HG03095 (cell line): ENCODE results near the gene CDC42BPG.

Experiments
- ATAC-seq: cut with Tn5 transposase; IDR thresholded peaks from one replicate; pipeline ENCODE4 v1.9.1; 2021; ENCODE audit warnings: moderate library complexity; ENCODE audit not compliant: unreplicated experiment

The CDC42BPG gene

DNA sequence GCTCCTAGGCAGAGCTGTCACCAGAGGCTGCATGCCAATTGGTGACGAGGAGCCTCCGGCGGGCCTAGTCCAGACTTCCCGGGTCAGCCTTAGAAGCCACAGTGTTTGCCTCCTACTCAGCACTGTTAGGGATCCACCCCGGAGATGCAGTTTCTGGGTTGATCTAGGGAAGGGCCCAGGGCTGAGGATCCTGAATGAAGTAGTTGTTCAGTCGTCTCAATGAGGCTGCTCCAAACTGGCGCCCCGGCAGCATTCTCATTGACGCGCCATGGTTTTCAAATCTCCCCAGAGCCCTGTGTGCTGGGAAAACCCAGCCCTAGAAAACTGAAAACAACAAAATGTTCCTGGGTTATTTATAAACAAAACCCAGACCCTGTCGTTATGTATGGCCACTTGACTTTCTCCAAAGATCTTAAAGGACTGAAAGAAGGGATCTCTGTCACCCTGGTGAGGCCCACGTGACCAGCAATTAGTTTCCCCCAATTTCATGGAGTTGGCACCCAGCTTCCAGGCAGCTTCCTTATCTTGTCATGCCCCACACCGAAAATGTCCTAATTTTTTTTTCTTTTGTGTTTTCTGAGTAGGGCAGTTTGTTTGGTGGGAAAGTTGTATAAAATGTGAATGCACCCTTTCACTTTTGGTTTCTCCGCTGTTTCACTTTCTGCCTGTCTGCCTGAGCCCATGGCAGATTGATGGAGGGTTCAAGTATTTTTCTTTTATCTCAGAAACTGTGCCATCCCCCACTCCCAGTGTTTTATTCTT is 36.0 kb upstream of the CDC42BPG start:
- ATAC-seq: no peak

DNA sequence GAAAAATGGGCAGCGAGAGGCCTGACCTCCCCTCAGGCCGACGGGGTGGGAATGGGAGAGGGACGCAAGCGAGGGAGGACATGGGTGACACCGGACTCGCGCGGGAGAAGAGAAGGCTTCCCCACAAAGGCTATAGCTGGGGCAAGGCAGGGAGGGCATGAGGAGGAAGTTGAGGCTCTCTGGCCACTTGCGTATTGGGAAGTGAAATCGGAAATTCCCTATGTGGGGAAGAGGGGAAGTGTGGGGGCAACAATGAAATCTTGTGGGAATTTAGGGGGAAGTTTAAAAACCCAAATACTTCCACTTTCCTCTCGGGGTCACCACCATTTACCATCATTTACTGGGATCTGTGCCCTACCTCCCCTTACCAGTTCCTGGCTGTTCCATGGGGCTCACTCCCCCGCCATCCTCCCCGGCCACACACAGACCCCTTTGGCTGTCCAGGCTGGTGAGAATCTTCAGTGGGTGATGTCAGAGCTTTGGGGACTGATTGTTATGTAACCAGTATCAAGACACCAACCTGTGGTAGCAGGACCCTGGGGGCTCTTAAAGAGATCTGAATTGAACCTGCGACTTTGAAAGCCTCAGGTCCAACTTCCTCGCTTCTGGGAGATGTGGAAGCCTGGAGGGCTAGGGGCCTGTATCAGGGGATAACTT is 34.9 kb upstream of the CDC42BPG start:
- no peak for ATAC-seq

DNA sequence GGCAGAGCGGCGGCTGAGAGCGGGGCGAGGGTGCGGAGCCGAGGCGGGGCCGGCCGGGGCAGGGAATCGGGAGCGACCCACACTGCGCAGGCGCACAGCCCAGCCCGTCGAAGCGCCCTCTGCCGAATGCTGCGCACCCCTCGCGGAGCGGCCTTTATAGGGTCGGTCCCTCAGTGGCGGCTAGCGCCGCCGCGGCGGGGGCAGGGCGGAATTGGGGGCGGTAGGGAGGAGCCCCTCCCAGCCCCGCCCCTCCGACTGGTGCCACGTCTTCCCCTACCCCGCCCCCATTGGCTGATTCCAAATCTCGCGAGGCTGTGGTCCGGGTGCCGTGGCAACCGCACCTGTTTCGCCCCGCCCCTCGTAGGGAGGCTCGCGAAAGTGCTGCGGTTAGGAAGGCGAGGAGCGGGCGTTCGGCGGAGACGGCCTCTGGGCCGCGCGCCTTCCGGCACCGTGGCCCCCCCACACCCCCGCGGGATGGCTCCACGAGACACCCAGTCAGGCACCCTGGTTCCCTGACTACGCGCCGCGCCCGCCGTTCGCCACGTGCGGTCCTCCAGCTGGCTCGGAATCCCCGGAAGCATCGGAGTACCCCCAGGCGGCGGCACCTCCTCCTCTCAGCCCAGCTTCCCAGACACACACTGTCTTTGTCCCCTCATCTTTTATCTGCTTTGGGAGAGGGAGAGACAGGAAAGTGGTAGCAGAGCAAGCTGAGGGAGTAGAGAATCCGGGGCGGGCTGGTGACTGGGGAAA is 34.2 kb upstream of the CDC42BPG start, which contains the start of gene EHD1:
Gene EHD1, minus strand, starts transcription at position 128 of the 750 bp plus-strand sequence. CDS start 157 bp downstream, outside the sequence.
- ATAC-seq: peak; percentile 48

DNA sequence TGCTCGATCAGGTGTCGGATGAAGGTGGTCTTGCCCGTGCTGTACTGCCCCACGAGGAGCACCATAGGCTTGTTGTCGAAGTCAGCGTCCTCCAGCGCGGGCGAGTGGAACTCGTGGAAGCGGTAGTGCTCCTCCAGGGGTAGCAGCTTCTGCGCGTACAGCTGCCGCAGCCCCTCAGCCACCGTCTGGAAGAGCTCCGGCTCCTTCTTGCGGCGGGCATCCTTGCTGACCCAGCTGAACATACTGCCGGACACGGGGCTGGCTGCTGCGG is 33.7 kb upstream of the CDC42BPG start:
- ATAC-seq: no peak

DNA sequence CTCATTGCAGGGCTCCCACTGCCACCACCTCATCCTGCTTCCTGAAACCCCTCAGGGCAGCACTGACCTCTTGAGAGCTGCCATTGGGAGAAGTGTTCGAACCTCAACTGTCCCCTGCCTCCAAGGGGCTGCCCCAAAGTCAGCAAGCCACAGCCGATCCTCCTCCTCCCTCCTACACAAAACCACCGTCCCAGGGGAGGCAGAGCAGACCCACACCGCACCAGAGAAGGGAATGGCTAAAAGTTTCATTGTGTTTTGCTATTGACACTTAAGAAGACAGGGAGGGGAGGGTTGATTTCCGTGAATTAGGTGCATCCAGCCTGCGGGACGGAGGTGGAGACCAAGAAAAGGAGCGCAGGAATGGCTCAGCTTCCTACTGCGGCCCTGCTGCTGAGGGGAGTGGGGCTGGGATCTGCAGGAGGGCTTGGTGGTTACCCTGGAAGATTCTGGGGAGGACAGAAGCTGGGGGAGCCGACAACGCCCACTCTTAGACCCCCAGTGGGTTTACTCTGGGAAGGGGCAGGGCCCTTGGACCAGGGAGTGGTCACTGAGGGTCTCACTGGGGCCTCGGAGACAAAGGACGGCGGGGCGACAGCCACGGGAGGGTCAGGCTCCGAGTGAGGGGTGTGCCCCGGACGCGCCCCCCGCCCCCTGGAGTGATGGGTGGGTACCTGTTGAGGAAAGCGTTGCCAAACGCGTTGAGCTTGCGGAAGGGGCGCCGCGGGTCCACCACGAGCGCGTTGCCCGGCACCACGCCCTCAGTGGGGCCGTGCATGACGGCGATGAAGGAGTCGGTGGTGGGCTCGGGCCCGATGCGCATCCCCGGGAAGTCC is 33.2 kb upstream of the CDC42BPG start:
- no peak for ATAC-seq

DNA sequence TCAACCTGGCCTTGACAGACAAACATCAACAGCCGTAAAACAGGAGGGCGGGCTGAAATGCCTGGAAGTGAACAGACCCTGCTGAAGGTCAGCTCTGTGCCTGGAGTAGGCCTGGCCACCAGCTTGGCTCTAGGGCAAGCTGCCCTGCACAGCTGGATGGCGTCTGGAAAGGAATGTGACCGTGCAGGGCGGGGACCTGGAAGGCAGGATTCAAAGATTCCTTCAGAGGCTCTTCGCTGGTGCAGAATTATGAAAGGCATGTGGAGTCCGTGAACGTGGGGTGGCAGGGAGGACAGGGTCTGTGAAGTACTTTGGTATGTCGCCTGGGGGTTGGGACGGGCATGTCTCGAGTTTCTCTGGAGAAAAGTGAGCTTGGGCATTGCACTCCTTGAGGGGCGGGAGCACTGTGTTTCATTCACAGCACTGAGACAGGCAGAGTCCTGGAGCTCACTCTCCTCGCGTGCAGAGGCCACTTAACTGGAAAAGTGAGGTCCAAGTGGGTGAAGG is 32.4 kb upstream of the CDC42BPG start:
- no peak for ATAC-seq

DNA sequence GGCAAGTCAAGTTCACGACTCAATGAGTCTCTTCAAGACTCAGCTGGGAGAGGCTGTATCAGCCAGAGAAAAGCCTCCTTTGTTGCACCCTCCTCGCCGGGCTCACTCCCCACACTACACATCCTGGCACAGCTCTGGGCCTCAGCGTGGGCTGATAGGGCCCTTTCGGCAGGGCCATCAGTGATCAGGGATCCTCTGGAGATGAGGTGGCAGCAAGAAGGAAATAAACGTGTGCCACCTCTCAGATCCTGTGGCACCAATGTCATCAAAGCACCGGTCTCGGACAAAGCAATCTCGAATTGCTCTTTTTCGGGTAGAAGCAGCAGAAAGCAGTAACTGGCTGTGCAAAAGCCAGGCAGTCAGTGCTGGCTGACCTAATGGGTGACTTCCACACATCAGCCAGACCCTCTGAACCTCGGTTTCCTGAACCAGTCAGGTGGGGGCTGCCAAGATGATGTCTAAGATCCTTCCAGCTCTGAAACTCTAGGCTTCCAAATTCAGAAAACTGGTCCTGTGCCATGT is 31.8 kb upstream of the CDC42BPG start:
- no peak for ATAC-seq

DNA sequence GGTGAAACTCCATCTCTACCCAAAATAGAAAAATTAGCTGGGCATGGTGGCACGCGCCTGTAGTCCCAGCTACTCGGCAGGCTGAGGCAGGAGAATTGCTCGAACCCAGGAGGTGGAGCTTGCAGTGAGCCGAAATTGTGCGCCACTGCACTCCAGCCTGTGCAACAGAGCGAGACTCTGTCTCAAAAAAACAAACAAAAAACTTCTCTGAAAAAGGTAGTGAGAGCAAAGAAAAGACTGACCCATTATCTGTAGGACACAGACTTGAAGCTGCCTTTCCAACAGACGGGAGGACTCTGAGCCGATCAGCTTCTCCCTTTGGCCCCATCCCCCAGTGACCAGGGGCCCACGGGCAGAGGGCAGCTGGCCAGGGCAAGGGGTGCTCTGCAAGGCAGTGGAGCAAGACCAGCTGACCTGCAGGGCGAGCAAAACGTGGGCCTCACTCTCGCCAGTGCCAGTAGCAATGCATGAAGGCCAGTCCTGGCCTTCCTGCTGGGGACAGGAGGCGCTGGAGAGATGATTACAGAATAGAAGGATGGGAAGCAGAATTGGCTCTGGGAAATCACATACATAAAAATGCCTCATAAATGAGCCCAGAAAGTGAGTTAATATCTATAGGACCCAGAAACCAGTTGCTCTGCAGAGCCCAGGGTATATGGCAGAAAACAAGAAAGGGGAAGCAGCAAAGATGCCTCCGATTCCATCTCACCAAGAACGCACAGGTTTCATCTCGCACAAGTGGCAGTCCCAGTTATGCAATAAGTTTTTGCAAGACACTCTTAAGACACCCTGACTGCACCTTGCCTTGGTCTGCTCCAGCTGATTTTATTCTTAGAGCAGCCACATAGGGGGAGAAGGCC is 31.1 kb upstream of the CDC42BPG start:
- ATAC-seq: no peak

DNA sequence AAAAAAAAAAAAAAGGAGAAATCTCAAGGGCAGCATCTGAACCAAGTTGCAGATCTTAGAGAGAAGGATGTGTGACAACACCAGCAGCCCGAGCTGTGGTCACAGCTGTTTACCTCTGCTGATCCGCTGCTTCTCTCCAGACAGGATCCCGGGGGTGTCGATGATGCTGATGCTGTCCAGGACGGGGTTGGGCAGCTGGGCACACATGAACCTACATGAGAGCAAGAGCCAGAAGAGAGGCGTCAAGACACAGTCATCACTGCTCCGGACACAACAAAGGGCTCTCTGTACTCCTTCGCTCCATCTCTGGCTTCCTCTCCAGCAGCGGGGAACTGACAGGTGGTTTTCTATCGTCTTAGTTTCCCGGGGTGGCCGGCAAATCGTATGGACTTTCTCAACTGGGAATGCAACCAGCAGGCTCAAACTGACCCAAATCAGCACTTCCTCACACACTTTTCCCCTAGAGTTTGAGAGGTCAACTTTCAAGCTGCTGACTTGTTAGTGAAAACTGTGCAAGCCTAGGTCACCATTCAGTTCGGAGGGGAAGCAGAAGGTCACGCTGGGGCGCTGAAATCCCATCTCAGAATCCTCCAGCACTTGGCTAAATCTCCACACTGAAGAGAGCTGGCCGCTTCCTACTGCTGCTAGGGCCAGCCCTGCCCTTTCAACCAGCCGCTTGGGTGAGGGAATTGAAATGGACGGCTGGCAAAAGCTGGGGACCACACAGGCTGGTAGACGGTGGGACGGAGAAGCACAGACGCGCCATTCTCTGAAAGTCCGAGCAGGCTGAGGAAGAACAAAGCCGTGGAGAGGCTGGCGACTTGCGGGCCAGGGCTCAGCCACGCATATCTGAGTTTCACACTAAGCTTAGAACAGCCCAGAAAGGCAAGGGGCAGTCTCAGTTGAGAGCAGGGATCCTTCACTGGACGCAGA is 30.1 kb upstream of the CDC42BPG start:
- no peak for ATAC-seq

DNA sequence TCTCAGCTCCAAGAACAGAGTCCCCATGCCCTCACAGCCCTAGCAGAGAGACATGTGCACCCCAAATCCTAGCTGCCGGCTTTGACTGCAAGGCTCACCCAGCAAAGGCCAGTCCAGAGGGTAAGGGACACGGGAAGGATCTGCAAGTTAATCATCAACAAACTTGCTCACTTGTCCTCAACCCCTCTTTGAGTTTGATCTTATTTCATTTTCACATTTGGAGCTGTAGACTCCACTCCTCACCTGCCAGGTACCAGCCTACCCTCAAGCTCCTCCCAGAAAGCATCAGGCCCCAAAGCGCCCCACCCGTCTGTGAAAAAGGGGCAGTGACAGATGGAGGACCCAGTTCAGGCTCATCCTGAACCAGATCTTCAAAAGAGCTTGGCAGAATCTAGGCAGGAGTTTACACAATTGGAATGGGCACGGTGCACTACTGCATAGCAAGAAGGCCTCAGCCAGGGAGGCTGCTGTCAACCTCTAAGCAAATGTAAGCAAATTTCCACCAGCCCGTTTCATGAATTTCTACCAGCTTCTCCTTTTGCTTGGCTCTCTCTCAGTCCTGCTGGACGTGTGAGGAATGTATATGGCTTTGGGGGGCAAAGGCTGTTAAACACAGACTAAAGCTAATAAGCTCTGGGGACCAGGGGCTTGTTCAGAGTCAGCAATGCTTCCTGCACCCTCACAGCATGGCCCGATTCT is 28.5 kb upstream of the CDC42BPG start:
- ATAC-seq: no peak

DNA sequence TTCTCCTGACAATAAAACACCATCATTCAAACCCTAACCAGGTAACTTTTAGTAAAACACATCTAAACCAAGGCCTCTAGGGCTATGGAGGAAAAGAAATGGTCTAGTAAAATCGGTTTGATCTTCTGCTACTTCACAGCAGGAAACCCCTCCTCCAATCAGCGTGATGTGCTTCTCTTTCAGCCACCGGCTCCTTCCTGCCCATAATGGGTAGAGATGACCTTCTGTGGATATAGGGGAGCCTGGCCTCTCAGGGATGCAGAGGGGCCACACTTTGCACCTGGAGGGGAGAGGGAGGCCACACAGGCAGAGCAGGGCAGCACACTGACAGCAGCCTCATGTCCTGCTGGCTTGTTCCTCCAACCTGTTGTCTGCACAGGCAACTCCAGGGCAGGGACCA is 27.0 kb upstream of the CDC42BPG start:
- ATAC-seq: no peak

DNA sequence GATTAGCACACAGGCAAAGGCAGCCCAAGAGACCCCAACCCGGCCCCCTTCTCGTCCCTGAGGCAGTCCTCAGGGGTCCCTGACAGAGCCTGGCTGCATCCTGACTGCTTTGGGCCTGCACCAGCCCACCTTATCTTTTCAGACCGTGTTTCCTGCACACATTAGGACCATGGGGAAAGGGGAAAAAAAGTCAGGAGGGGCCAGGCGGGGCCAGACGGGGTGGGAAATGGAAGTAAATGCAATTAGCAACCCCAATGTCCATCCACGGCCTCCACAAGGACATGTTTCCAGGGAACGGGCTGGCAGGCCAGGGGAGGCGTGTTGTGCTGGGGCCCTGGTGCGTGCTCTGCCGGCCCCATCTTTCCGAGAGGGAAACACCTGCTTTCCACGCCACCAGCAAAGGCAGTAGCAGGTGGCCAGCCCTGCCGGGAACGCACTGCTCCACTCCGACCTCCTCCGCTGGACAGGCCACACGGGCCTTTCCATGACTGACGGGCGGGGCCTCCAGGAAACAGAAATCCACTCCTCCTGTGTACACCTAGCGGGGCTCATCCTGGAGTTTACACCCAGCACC is 26.5 kb upstream of the CDC42BPG start:
- no peak for ATAC-seq

DNA sequence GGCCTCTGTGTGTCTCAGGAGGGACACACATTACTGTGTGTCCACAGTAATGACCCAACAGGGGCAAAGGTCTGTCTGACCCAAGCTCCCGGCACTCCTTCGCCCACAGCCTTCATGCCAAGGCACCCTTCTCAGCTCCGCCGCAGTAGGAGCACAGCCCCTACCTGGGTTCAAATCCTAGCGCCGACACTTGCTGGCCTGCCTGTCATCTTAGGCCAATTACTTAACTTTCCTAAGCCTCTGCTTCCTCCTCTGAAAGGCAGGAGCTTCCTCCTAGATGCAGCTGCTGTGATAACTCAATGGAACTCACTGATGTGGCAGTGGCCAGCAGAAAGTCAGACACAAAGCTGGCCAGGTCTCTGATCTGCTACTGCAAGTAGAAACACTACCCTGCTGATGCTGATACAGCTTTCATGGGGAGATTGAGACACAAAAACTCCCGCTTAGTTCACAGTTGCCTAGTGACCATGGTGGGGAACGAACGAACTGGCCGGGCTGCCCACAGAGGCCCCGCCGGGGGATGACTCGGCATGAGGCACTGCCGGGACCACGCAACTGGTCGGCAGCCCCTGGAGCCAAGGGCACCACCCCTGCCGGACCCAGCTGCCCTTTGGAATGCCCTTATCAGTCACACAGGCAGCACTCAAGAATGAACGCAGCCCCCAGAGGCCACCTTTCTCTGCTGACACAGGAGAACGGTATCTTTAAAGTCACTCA is 25.9 kb upstream of the CDC42BPG start:
- ATAC-seq: no peak

DNA sequence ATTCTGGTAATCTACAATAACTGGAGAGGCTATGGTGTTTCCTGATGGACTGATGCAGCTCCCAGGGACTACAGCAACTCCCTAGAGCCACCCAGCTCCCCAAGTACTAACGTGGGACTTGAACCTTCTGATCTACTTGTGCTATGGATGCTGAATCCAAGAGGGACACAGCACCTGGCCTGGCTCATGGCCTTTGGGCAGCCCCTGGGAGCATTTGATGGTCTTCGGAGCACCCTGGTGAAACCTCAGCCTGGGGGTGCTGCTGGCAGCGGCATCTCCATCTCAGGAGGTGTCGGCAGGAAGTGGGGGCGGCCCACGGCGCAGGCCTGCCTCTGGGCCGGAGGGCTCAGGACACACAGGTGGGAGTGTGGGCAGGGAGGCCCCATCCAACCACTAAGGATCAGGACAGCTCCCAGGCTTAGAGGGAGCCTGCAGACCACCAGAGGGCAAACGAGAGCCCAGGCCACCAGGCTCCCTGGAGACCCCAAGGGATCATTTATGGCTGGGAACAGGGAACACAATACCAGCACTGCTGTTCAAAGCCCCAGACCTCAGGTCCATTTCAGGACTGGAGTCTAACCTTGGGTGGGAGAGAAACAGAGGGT is 25.2 kb upstream of the CDC42BPG start:
- no peak for ATAC-seq

DNA sequence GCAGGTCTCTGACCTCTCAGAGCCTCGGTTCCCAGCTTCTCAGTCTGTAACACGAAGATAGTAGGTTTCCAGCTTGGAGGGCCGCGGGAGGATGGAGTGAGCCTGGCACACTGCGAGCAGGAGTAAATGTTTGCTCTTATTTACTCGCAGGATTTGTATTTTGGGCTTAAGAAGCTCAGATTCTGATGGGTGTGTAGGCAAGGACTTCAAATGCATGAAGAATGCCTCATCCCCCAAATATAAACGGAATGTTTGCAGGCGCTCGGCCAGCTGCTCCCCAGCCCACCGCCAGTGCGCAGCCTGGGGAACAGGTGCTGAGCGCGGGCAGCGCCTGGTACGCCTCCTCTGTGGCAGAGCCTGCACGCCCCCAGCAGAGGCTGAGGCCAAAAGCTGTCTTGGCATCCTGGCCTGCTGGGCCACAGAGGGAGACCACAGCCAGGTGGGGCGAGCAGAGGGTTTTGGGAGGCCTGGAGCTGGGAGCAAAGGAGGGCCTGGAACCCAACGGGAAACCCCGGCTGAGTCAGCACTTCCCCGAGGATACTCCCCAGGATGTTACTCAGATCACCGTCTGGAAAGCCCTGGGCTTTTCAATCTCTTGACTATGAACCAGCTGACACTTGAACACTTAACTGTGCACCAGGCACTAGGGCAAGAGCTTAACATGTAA is 24.6 kb upstream of the CDC42BPG start:
- no peak for ATAC-seq

DNA sequence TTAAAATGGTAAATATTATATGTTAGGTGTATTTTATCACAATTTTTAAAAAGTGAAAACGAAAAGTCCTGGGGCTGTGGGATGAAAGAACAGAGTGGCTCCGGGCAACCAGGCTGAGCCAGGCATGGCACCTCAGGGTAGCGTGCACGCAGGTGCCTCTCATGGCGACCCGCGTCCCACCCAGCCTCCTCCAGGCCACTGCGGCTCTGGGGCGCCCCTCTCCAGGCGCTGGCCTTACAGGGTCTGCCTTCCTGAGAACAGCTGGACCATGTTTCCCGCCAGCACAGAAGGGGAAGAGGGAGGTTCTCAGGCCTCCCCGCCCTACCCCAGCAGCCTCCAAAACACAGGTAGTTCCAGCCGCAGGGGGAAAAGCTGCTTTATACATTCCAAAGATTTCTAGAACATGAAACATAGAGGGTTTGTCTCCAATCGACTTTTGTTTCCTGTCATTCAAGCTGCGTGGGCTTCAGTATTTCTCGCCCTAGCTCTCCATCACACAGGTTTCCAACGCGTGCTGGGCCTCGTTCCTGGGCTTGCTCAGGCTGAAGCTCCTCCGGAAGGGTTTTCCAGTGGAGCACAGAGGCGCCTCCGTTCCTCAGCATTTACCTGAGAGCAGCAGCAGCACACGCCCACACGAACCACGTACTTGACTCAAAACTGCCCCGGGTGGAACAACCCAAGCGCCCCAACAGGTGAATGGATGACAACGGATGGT is 23.5 kb upstream of the CDC42BPG start:
- ATAC-seq: no peak
